Cardiac muscle cell (in vitro differentiated cells and primary cell): ENCODE results near the gene KLF15. TPM values are rescaled to one million over a fixed set of nuclear protein-coding genes. Genes with fewer than 3 reads are reported as not detected.
A peak's percentile ranks its signal among the peaks of the same experiment; 100 is the strongest.

Experiments used
- DNase-seq, 2 donors: peaks; one replicate each; pipeline versions ENCODE4 v3.0.0 to v3.0.0-alpha.2; 2010 to 2017; ENCODE audit warnings: low read depth in 1 of 2, low spot score in 1 of 2
- H3K27ac ChIP-seq: fragments of 200-600 bp; sonication (generic); 2 replicates; pipeline ENCODE4 v1.5.1; 2016
- H3K27me3 ChIP-seq: fragments of 200-600 bp; sonication (generic); 2 replicates; pipeline ENCODE4 v1.6.0; 2016; ENCODE audit warnings: control low read depth
- H3K36me3 ChIP-seq: fragments of 200-600 bp; sonication (generic); 2 replicates; pipeline ENCODE4 v1.5.1; 2016; ENCODE audit warnings: control low read depth
- H3K4me1 ChIP-seq: fragments of 200-600 bp; sonication (generic); 2 replicates; pipeline ENCODE4 v1.8.1; 2017; ENCODE audit warnings: low read depth, mild to moderate bottlenecking, mixed run types
- H3K4me3 ChIP-seq: fragments of 200-600 bp; sonication (generic); 2 replicates; pipeline ENCODE4 v1.5.1; 2016; ENCODE audit warnings: mild to moderate bottlenecking
- H3K9me3 ChIP-seq: fragments of 200-600 bp; sonication (generic); 2 replicates; pipeline ENCODE4 v1.5.1; 2017; ENCODE audit warnings: low read depth, mild to moderate bottlenecking, control low read depth
- CTCF ChIP-seq: IDR thresholded peaks from 2 replicates; pipeline ENCODE4 v1.5.1; 2012; ENCODE audit warnings: low read depth, mild to moderate bottlenecking, low read length
- polyA plus RNA-seq: library from polyadenylated mRNA; unstranded; fragments of >200 nt; fragmentation: Nextera tagmentation; extraction: Ambion mirVana; gene quantifications from 2 replicates; pipeline ENCODE4 v1.2.1, GENCODE V29; 2016
- total RNA-seq: library from RNA; depleted of rRNA; stranded (reverse); fragments of >200 nt; gene quantifications from 2 replicates; pipeline ENCODE4 v1.2.3, GENCODE V29; 2016

Gene KLF15
- total and polyA plus RNA-seq, 2 experiments from 2014 or later: 0.75 to 16.5 TPM

GRCh38 chr3:126350502-126351085, 6.6 kb downstream of the KLF15 start:
- Histone ChIP-seq H3K27ac (no peak overlapping the region), H3K27me3 (no peaks in the 10 kb centered on the region), H3K4me3 (no peak overlapping the region), H3K4me1 (peaks cover 5% of the 10 kb centered on the region), H3K36me3 (peaks cover 5% of the 10 kb centered on the region), H3K9me3 (no peaks in the 10 kb centered on the region)
- TF ChIP-seq CTCF: no peak
- no peak for DNase-seq

GRCh38 chr3:126349611-126350501, 7.4 kb downstream of the KLF15 start:
- TF ChIP-seq CTCF: no peak
- H3K4me1 ChIP-seq: no peaks in the 10 kb centered on the region
- DNase-seq: no peak

GRCh38 chr3:126349071-126349470, 8.1 kb downstream of the KLF15 start:
- no peak for TF ChIP-seq CTCF
- H3K27ac ChIP-seq: no peak overlapping the region
- no peak for DNase-seq
- H3K4me3 ChIP-seq: no peak overlapping the region
- no peaks in the 10 kb centered on the region for H3K27me3 ChIP-seq
- peaks cover 5% of the 10 kb centered on the region for H3K36me3 ChIP-seq
- no peaks in the 10 kb centered on the region for H3K4me1 ChIP-seq
- no peaks in the 10 kb centered on the region for H3K9me3 ChIP-seq

More at GRCh38 chr3:126349611-126350501, 7.4 kb downstream of the KLF15 start:
- Histone ChIP-seq H3K27ac (no peak overlapping the region), H3K9me3 (no peaks in the 10 kb centered on the region), H3K36me3 (peaks cover 5% of the 10 kb centered on the region), H3K27me3 (no peaks in the 10 kb centered on the region), H3K4me3 (no peak overlapping the region)

- no peak overlapping the region for H3K27ac ChIP-seq
- DNase-seq: peak in 1 of 2 donors; percentile 23
These were observed 8.8 kb downstream of the KLF15 start for GRCh38 chr3:126348308-126348920.

More at GRCh38 chr3:126348308-126348920, 8.8 kb downstream of the KLF15 start:
- Histone ChIP-seq H3K9me3 (no peaks in the 10 kb centered on the region), H3K4me3 (no peak overlapping the region), H3K4me1 (no peaks in the 10 kb centered on the region), H3K27me3 (no peaks in the 10 kb centered on the region), H3K36me3 (peaks cover 5% of the 10 kb centered on the region)
- peak; percentile 26 for TF ChIP-seq CTCF
